AG09309 (cell line): ENCODE measurements around the gene PHOSPHO2.
A peak's percentile ranks its signal among the peaks of the same experiment; 100 is the strongest.

Experiments
- DNase-seq: peaks from one replicate; pipeline ENCODE4 v3.0.0-alpha.2; 2010; ENCODE audit warnings: low read depth
- H3K4me3 ChIP-seq: 2 replicates; pipeline ENCODE4 v1.5.1; 2011; ENCODE audit warnings: mild to moderate bottlenecking, low read depth, low read length, moderate library complexity; ENCODE audit not compliant: control insufficient read depth
- CTCF ChIP-seq: IDR thresholded peaks from 2 replicates; pipeline ENCODE4 v1.5.1; 2011; ENCODE audit warnings: mild to moderate bottlenecking, low read depth, low read length, inconsistent platforms; ENCODE audit not compliant: insufficient read depth, control insufficient read depth; ENCODE audit errors: missing control alignments

The PHOSPHO2 gene

GRCh38 chr2:169721016-169721415 lies 26.7 kb downstream of the PHOSPHO2 start:
- no peak overlapping the region for H3K4me3 ChIP-seq
- DNase-seq, result no peak
- TF ChIP-seq CTCF, result no peak

GRCh38 chr2:169727065-169727464 lies 32.8 kb downstream of the PHOSPHO2 start:
- DNase-seq, result no peak
- no peak for TF ChIP-seq CTCF
- H3K4me3 ChIP-seq, result no peak overlapping the region

GRCh38 chr2:169729274-169729605 lies 35.0 kb downstream of the PHOSPHO2 start:
- DNase-seq, result no peak
- no peak overlapping the region for H3K4me3 ChIP-seq
- no peak for TF ChIP-seq CTCF

- no peak for TF ChIP-seq CTCF
- no peak for DNase-seq
- no peak overlapping the region for H3K4me3 ChIP-seq
These were observed 37.8 kb downstream of the PHOSPHO2 start for GRCh38 chr2:169732075-169732474.

GRCh38 chr2:169732583-169733358 lies 38.5 kb downstream of the PHOSPHO2 start:
- H3K4me3 ChIP-seq, result peak overlapping the region; percentile 48; the same call in 1 of the 2 replicates
- DNase-seq, result no peak
- TF ChIP-seq CTCF, result no peak

GRCh38 chr2:169734169-169734847 lies 40.0 kb downstream of the PHOSPHO2 start:
- DNase-seq, result no peak
- no peak for TF ChIP-seq CTCF
- H3K4me3 ChIP-seq, result peak overlapping the region; percentile 48
